NCI-H69 (cell line): Measurements from ENCODE around the gene ZNF25.
"Not testable (repeated sequence)": the region's sequence is repeated elsewhere in the genome, so short reads cannot be mapped to it uniquely, and the experiment has no call there.

Source experiments
- DNase-seq: peaks from one replicate; lab custom pipeline; 2025; lab: John Stamatoyannopoulos, UW

The ZNF25 gene

GRCh38 chr10:37976091-37976879 is at the start of gene ZNF25:
Gene ZNF25 (minus strand): TSS chr10:37976647. CDS start chr10:37971722, 4,925 bp downstream.
- DNase-seq: peak; percentile 96

GRCh38 chr10:38025283-38025682 is 48.8 kb upstream of the ZNF25 start:
- DNase-seq: no peak

GRCh38 chr10:38019124-38019523 is 42.7 kb upstream of the ZNF25 start:
- not testable (repeated sequence) for DNase-seq

GRCh38 chr10:38016354-38016753 is 39.9 kb upstream of the ZNF25 start:
- DNase-seq: no peak

- peak; percentile 93 for DNase-seq
These were observed 33.9 kb upstream of the ZNF25 start, which contains the start of gene ZNF33A for GRCh38 chr10:38010119-38010903. Gene ZNF33A (plus strand): TSS chr10:38010675. CDS start chr10:38012342, 1,667 bp downstream.

GRCh38 chr10:38007991-38008390 is 31.5 kb upstream of the ZNF25 start:
- no peak for DNase-seq

- DNase-seq: no peak
These were observed 31.1 kb upstream of the ZNF25 start for GRCh38 chr10:38007551-38007950.

- no peak for DNase-seq
These were observed 27.1 kb upstream of the ZNF25 start for GRCh38 chr10:38003588-38003987.

GRCh38 chr10:38003026-38003425 is 26.6 kb upstream of the ZNF25 start:
- DNase-seq: no peak

GRCh38 chr10:38000474-38000873 is 24.0 kb upstream of the ZNF25 start:
- not testable (repeated sequence) for DNase-seq

GRCh38 chr10:37998920-37999319 is 22.5 kb upstream of the ZNF25 start:
- DNase-seq: not testable (repeated sequence)

GRCh38 chr10:37992083-37992482 is 15.6 kb upstream of the ZNF25 start:
- DNase-seq: no peak

GRCh38 chr10:37991655-37992054 is 15.2 kb upstream of the ZNF25 start:
- DNase-seq: no peak

- DNase-seq: no peak
These were observed 395 bp upstream of the ZNF25 start for GRCh38 chr10:37976880-37977203.

GRCh38 chr10:37975401-37975991 is 951 bp downstream of the ZNF25 start:
- DNase-seq: peak; percentile 16

GRCh38 chr10:37972396-37972795 is 4.1 kb downstream of the ZNF25 start:
- no peak for DNase-seq

GRCh38 chr10:37965006-37965405 is 11.4 kb downstream of the ZNF25 start:
- DNase-seq: no peak

GRCh38 chr10:37960591-37961137 is 15.8 kb downstream of the ZNF25 start:
- no peak for DNase-seq

GRCh38 chr10:37957841-37958240 is 18.6 kb downstream of the ZNF25 start:
- peak; percentile 3 for DNase-seq

- no peak for DNase-seq
These were observed 23.5 kb downstream of the ZNF25 start for GRCh38 chr10:37952926-37953325.

- DNase-seq: no peak
These were observed 24.2 kb downstream of the ZNF25 start for GRCh38 chr10:37952043-37952755.

- DNase-seq: no peak
These were observed 28.2 kb downstream of the ZNF25 start for GRCh38 chr10:37948210-37948609.
